Breast epithelium (tissue), 4 donors: ENCODE measurements around the gene AFF3. TPM values are rescaled to one million over a fixed set of nuclear protein-coding genes. Genes with fewer than 3 reads are reported as not detected.

Source experiments
- DNase-seq, 2 donors: peaks; one replicate each; pipeline ENCODE4 v3.0.0-alpha.2; 2019; ENCODE audit warnings: low spot score in 2 of 2
- H3K27ac ChIP-seq, 2 donors: fragments of 200-600 bp; sonication (generic) in 1 of 2; one replicate each; pipeline ENCODE4 v1.5.1; 2016 to 2019; ENCODE audit warnings: mild to moderate bottlenecking in 1 of 2
- H3K27me3 ChIP-seq, 2 donors: fragments of 200-600 bp; sonication (generic) in 1 of 2; one replicate each; pipeline versions ENCODE4 v1.5.1 to v1.6.0; 2017 to 2019; ENCODE audit warnings: control low read depth in 1 of 2, mild to moderate bottlenecking in 1 of 2
- H3K36me3 ChIP-seq: fragments of 200-600 bp; one replicate; pipeline ENCODE4 v1.5.1; 2019
- H3K4me1 ChIP-seq, 2 donors: fragments of 200-600 bp; sonication (generic); one replicate each; pipeline ENCODE4 v1.5.1; 2016 to 2019; ENCODE audit warnings: control low read depth in 1 of 2
- H3K4me3 ChIP-seq, 3 donors: fragments of 200-600 bp; sonication (generic); 1 replicate in 2 of 3; 2 replicates in 1 of 3; pipeline ENCODE4 v1.5.1; 2016 to 2019; ENCODE audit warnings: mild to moderate bottlenecking in 3 of 3, moderate library complexity in 2 of 3
- H3K9me3 ChIP-seq, 2 donors: fragments of 200-600 bp; sonication (generic) in 1 of 2; one replicate each; pipeline ENCODE4 v1.5.1; 2016 to 2019; ENCODE audit warnings: control low read depth in 1 of 2
- CTCF ChIP-seq, 3 donors: fragments of 450-650 bp; IDR thresholded peaks; one replicate each; pipeline ENCODE4 v1.5.1; 2016 to 2017; ENCODE audit warnings: antibody characterized with exemption in 3 of 3, mild to moderate bottlenecking in 3 of 3, moderate library complexity in 3 of 3
- POLR2A ChIP-seq: fragments of 450-650 bp; IDR thresholded peaks from one replicate; pipeline ENCODE4 v1.6.1; 2016; ENCODE audit warnings: antibody characterized with exemption, mild to moderate bottlenecking, moderate library complexity
- POLR2AphosphoS5 ChIP-seq, 3 donors: sonication (generic); formaldehyde crosslinking; IDR thresholded peaks; one replicate each; pipeline ENCODE4 v1.6.1; 2017; ENCODE audit warnings: antibody characterized with exemption in 3 of 3
- intact Hi-C: fragments of 100-400 bp; cut with DNase I; formaldehyde crosslinking; loops from one replicate; pipeline ENCODE4 v1.15.1; 2023; ENCODE audit warnings: low total_unique reads
- total RNA-seq, 3 donors: library from RNA; depleted of rRNA; stranded (reverse); fragments of >200 nt; gene quantifications; one replicate each; pipeline ENCODE4 v1.1.0, GENCODE V29; 2016

Gene AFF3
- total RNA-seq, 3 donors from 2014 or later, result 8.2 to 116 (median 63.6) TPM

GRCh38 chr2:99677814-99678213, 464.6 kb downstream of the AFF3 start:
- no peak for DNase-seq
- no peak for TF ChIP-seq POLR2AphosphoS5 (IDR thresholded peaks at IDR 0.05)
- Histone ChIP-seq H3K9me3 (no peaks in the 10 kb centered on the region), H3K4me3 (no peak overlapping the region), H3K4me1 (no peaks in the 10 kb centered on the region), H3K36me3 (no peaks in the 10 kb centered on the region), H3K27me3 (no peaks in the 10 kb centered on the region), H3K27ac (no peak overlapping the region)
- intact Hi-C loops, result no loop called here

- H3K4me3 ChIP-seq, result peak overlapping the region in 1 of 3 donors; percentile 8
- H3K9me3 ChIP-seq, result no peaks in the 10 kb centered on the region
- H3K27ac ChIP-seq, result no peak overlapping the region
- no peaks in the 10 kb centered on the region for H3K36me3 ChIP-seq
- intact Hi-C loops, result no loop called here
- no peaks in the 10 kb centered on the region for H3K4me1 ChIP-seq
- no peak for TF ChIP-seq POLR2AphosphoS5 (IDR thresholded peaks at IDR 0.05)
- TF ChIP-seq POLR2A, result no peak
- no peak for TF ChIP-seq CTCF (IDR thresholded peaks at IDR 0.05)
- no peaks in the 10 kb centered on the region for H3K27me3 ChIP-seq
- DNase-seq, result no peak
These were observed 467.2 kb downstream of the AFF3 start for GRCh38 chr2:99675130-99675661.

- Histone ChIP-seq H3K27ac (no peak overlapping the region), H3K27me3 (no peaks in the 10 kb centered on the region), H3K36me3 (no peaks in the 10 kb centered on the region), H3K4me1 (no peaks in the 10 kb centered on the region), H3K9me3 (no peaks in the 10 kb centered on the region), H3K4me3 (no peak overlapping the region)
- intact Hi-C loops, result no loop called here
- TF ChIP-seq CTCF (IDR thresholded peaks at IDR 0.05) (no peak), POLR2AphosphoS5 (IDR thresholded peaks at IDR 0.05) (no peak), POLR2A (no peak)
- DNase-seq, result no peak
These were observed 468.3 kb downstream of the AFF3 start for GRCh38 chr2:99674090-99674489.

GRCh38 chr2:99672766-99673350, 469.5 kb downstream of the AFF3 start:
- intact Hi-C loops, result no loop called here
- H3K36me3 ChIP-seq, result no peaks in the 10 kb centered on the region
- H3K4me1 ChIP-seq, result no peaks in the 10 kb centered on the region
- no peaks in the 10 kb centered on the region for H3K27me3 ChIP-seq
- H3K4me3 ChIP-seq, result no peak overlapping the region
- no peaks in the 10 kb centered on the region for H3K9me3 ChIP-seq
- DNase-seq, result no peak
- peak overlapping the region; percentile 35 to 69 for H3K27ac ChIP-seq
- TF ChIP-seq CTCF (IDR thresholded peaks at IDR 0.05) (no peak), POLR2A (no peak), POLR2AphosphoS5 (IDR thresholded peaks at IDR 0.05) (no peak)

GRCh38 chr2:99670768-99671734, 471.3 kb downstream of the AFF3 start:
- no peaks in the 10 kb centered on the region for H3K9me3 ChIP-seq
- intact Hi-C loops, result no loop called here
- H3K4me3 ChIP-seq, result no peak overlapping the region
- no peak for DNase-seq
- H3K27ac ChIP-seq, result no peak overlapping the region
- no peaks in the 10 kb centered on the region for H3K27me3 ChIP-seq
- H3K36me3 ChIP-seq, result no peaks in the 10 kb centered on the region
- no peak for TF ChIP-seq POLR2A
- TF ChIP-seq POLR2AphosphoS5 (IDR thresholded peaks at IDR 0.05), result no peak
- TF ChIP-seq CTCF (IDR thresholded peaks at IDR 0.05), result no peak
- H3K4me1 ChIP-seq, result no peaks in the 10 kb centered on the region
